Measurements from ENCODE around the gene SIX1.

Gene SIX1

DNA sequence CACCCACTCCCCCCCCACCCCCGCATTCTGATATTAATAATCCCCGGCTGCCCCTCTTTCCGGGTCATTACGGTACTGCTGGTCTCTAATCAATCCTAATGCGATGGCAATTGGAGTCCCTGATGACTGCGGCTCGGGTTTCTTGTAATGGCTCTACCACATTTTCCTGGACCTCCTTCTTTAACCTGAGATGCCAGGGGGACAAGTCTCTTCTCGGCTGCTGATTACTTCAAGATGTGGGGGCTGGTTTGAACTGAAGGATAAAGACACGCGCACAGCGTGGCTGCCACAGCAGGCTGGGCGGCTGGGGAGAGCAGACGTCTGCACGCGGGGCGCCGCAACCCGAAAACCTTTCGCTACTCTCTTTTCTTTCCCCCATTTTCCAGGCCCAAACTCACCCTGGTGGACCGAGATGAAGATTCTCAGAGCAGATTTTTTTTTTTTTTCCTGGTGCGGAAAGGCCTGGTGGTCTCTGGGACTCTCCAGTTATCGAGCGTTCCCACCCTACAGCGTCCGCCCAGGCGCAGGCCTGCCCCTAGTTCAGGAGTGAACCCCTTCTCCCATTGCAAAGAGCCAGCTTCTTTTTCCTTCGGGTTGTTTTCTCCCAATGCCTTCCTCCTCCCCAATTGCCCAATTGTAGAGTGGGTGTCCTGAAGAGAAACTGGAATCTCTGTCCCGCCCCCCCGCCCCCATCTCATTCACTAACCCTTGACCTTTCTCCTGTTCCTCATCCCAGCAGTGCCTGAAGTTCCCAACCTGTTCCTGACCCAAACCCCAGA is 6.0 kb upstream of the SIX1 start:
- no peak for DNase-seq (ENCODE audit: low spot score)

DNA sequence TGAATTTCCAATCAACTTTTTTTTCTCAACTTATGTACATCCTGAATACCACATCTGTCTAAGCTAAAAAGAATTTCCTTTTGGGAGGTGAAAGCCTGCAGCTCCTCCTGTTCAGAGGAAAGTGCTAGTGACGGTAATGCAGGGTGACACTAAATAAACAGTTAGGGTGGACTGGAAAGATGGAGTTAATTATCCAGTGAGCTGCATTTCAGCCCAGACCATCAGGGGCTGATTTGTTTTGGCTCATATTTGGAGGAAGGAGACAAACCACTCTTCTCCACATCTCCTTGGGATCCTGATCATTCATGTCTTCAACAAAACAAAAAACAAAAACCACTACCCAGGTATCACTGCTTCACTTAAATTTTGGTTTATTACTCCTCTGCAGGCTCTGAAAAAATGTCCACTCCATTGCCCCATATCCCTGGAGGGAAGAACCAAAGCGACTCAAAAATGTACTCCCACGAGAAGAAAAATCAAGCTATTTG is 5.1 kb upstream of the SIX1 start:
- DNase-seq (ENCODE audit: low spot score) = no peak

DNA sequence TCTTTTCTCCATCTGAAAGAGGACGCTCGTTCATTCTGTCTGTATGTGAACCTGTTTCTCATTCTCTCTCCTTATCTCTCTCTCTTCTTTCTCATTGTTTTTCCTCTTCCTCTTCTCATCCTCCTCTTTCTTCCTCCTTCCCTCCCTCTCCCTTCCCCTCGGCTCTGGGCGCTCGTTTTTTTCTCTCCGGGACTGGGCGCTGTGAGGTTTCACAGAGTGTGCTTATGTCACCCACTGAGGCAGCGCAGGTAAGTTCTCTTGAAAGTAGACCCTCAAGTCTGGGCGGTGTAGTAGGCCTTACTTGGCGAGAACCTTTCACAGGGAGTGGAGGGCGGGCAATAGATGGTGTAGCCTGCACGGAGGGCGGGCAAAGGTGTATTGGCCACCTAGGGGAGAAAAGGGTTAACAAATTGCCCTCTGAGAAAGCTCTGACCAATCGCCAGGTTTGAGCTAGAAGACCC is 4.5 kb upstream of the SIX1 start:
- DNase-seq (ENCODE audit: low spot score) = no peak

DNA sequence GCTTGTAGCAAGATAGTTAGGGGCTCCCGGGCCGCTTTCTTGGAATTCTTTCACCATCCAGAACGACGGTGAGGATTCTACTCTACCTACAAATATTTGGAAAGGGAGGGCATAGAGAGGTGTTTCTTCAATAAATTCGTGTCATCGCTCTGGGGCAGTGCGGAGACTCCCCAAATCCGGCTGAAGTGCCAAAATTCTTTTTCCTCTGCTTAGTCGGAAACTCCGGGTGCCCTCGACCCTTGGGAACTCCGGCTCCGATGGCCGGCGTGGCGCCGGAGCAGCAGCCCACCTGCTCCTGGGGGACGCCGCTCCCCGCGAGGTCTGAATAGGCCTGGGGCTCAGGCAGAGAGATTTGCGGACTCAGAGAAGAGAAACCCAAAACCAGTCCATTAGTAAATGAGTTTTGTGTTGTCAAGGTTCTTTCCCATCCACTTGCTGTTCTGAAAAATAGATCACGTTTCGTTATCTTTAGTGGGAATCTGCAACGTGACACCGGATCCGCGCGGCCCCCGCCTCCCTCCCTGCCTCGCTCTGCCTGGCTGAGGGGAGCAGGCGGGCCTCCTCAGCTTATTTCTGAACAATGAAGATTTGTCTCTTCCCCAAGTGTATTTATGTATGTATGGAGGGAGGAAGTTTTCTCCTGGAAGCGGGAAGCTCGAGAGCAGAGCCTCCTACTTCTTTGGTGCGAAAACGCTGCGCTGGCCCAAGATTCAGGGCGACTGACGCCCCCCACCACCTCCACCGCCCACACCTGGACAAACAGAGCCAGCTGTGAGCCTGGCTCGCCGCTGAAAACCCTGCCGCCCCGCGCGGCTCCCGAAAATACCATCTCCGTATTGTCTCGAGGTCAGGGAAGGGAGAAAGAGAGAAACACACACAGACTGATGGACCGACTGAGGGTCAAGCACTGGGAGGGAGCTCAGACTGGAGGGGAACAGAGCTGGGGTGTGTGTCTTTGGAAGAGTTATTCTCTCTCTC is 3.7 kb upstream of the SIX1 start:
- DNase-seq (ENCODE audit: low spot score) = no peak

DNA sequence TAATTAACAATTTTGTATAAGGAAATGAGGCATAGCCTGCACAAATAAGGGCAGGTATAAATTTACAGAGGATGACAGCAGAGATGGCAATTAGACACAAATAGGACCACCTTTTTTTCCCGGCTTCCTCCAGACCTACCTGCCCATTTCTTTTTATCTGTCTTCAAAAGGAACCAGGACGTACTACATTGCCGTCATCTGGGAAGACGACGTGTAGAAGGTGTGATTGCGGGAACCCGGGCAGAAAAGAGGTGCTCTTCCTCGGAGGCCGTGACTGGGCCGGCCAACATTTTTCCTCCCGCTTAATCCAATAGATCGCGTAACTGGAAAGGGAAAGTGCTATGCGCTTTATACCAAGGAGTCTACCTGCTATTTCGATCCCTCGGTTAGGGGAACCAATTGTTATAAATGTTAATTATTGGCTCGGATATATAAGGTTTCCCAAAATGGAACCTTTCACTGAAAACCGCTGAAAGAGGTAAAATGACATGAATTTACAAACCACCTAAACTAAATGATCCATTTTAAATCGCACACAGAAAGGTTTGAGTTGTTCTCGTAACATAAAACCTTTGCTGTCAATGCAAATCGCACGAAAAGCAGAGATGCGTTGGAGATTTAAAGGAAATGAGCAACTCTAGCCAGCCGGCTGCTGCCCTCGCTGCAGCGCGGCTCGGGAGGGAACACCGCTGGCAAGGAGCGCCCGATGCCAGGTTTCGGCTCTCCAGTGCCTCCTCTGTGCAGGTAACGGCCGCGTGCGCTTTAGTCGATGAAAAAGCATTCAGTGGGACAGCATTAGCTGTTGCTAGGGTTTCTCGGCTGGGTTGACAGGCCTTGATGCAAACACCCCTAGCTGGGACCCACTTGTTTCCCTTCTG is 2.8 kb upstream of the SIX1 start:
- DNase-seq (ENCODE audit: low spot score) = no peak

DNA sequence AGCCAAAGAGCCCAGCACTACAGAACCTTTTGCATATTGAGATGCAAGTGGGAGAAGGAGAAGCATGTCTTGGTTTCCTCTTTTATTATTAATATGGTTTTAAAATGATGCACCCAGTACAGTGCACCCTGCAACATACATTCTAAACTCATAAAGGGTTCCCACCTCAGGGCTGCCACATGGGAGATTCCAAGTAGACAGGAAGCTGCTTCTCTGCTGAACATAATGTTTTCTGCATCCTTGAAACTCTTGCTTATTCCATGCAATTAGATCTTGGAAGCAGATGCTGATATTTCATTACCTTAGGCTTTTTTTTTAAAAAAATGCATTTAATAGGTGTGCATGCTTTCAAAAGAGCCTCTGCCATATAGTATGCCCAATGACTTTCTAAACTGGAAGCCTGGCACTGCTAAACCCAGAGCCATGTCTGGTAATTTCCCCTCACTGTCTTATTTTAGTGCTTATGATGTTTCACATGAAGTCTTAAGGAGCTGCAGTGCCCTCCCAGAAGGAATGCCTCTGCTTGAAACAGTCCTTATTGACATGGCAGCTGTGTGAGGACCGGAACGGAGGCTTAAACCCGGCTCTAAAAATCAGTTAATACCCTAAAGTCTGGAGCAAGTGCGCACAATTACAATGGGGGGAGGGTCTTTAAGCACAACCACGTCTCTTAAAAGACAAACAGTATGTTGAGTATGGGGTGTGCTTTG is 2.0 kb upstream of the SIX1 start:
- no peak for DNase-seq (ENCODE audit: low spot score)

DNA sequence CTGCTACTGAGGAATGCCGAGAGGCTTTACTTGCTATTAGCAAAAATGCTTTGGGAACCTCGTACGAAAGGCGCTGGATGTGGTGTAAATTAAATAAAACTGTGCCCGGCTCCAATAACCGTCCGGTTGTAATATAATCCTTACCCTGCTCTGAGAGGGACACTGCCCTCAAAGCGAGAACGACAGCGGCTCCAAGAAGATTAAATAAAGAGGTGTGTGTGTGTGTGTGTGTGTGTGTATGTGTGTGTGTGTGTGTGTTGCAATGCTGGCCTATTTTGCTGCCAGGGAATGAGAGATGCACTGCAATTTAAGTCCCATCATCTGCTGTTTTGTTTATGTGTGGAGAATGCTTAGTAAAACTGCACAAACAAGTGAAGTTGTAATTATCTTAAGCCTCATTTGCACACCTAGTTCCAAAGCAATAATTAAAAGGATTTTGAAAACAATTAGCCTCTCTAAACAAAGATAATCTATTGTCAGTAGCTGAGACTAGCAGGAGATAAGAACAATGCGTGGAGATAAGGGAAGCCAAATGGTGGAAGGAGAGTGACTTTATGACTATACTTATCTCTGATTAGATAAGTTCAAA is 1.2 kb upstream of the SIX1 start:
- DNase-seq (ENCODE audit: low spot score) = no peak

DNA sequence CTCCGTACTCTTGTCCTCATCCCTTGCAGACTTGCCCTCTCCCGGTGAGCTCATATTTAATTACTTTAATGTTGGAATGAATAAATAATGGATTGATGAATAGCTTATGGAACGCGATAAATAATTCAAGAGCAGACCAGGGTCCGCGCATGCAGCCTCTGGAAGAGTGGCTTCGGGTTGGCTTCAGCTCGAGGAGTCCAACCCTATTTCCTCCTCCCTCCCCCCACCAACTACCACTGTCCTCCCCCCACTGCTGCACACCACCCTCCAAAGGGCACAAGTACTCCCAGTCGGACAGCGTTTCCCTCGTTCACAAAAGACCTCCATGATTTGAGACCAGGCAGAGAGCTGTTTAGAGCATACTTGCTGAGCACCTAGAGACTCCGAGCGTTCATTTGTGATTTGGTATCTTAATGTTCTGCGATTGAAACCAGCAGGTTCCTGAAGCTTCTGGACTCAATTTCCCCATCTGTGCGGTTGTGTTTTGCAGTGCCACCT is 647 bp upstream of the SIX1 start:
- no peak for DNase-seq (ENCODE audit: low spot score)

DNA sequence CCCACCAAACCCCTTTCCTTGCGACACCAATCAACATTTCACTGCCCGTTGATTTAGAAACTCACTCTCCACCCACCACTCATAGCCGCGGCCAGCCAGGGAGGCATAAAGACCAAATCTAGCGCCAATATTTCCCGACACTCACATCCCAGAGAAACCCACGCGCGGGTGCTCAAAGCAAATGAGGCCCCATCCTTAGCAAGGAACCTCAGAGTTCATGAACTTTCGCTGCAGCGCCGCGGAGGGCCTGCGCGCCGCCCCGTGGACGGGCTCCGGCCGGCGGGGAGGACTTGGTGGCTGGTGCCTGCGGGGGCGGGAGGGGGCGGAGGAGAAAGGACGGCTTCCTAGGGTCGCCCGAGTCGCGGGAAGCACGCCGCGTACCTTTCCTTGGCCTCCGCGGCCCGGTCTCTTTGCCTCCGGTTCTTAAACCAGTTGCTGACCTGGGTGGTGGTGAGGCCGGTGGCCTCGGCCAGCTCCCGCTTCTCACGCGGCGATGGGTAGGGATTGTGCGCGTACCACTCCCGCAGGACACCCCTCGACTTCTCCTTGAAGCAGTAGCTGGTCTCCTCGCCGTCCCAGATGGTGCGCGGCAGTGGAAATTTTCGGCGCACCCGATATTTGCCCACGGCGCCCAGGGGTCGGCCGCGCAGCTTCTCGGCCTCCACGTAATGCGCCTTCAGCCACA is 886 bp downstream of the SIX1 start:
- no peak for DNase-seq (ENCODE audit: low spot score)

DNA sequence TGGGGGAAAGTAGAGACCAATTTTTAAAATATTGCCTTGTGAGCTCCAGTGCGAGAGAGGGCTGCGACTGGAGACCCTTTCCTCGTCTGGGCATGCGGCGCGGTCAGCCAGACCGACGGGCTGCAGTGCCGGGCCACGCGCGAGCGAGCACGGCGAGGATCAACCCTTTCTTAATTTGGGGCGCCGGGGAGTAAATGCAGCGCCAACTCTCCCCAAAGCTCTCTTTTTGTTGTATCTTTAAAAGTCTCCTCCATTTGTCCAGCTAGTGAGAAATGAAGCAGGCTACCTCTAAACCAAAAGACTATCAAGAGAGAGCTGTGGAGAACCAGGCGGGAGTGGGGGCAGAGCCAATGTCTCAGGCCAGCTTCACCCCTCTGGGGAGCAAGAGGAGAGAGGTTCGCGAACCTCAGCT is 1.4 kb downstream of the SIX1 start:
- no peak for DNase-seq (ENCODE audit: low spot score)

DNA sequence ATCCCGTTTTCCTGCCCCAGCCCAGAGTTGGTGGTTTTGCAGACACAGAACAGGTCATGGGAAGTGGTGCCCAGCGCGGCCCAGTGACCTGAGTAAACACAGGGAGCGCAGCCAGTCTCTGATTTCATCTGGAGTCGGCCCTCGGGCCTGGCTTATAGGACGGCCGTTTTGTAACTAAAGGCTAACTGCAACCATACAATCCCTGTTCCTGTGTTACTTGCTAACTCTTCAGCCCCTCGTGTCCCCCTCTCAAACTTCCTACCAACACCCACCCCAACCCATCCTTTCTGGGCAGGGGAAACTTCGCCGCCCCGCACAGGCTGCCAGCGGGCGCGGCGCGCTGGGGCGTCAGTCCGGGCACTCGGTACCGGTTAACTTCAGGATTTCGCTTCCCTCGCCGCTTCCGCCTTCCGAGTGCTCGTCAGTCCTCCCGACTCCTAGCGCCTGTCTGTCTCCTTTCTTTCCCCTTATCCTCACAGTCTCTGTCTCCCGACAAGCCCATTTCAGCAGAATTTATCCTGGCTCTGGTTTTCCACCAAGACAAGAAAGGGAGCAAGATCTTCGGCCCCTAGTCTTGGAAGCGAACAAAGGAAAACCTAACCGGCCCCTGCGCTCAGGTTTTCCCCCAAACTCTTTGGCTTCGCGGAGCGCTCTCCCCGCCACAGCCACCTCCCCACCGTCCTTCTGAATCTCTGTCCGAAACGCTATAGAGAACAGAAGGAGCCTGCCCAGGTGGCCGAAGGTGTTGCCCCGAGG is 2.0 kb downstream of the SIX1 start:
- DNase-seq (ENCODE audit: low spot score) = no peak

DNA sequence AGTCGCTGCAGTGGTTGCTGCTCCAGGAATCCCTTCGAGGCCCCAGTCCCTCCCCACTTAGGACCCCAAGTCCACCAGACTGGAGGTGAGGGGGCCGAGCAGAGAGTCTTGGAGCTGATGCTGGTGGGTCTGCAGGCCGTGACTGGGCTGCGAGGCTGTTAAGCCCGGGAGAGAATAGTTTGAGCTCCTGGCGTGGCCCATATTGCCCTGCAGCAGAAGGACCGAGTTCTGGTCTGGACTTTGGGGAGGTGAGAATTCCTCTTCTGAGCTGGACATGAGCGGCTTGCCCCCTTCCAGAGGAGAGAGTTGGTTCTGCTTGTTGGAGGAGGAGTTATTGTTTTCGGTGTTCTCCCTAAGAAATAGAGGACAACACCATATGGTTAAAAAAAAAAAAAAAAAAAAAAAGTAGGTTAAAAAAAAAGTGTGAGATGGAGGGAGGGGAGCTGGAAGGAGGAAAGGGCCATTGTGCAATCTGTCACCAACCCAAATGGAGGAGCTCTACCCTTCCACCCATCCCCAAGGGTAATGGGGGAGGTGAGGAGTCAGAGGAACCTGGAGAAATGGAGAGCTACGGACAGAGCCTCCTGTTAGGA is 3.0 kb downstream of the SIX1 start:
- no peak for DNase-seq (ENCODE audit: low spot score)

DNA sequence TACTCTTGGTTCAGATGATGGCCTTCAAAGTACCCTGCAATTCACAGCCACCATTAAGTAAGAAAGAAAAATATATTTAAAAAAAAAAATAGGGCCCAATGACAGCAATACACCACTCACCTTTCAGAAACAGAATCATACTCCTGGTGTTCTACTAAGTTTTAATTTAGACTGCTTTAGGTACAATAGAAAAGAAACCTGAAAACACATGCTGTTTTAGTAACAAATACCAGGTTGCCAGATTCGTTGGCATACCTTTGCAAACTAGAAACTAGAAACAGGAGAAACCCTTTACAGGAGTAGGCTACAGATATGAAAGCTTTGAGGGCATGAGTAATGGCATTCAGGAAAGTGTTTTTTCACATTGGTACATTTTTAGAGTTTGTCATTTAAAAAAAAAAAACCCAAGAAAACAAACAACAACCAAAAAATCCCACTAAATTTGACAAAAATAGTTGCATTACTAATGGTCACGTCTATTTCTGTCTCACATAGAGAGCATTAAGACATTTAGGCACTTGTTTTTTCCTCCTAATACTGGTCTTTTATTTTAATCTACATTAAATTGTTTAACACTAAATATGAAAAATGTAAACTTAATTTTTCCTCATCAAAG is 4.0 kb downstream of the SIX1 start:
- no peak for DNase-seq (ENCODE audit: low spot score)

DNA sequence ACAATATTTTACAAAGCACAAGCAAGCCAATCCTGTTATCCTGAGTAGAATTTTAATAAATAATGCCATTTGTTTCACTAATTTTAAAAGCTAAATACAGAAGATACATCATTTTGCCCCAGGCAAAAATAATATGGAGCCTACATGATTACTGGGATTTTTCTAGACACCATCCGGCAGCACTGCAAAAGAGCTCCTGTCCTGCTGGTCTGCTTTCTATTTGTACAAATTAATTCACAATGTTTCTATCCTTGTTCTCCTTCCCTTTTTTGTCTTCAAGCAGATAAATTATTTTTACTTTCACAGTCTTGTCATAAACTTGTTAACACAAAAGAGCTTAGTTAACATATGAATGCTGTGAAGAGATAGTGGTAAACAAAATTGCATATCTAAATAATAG is 4.6 kb downstream of the SIX1 start:
- DNase-seq (ENCODE audit: low spot score) = no peak

DNA sequence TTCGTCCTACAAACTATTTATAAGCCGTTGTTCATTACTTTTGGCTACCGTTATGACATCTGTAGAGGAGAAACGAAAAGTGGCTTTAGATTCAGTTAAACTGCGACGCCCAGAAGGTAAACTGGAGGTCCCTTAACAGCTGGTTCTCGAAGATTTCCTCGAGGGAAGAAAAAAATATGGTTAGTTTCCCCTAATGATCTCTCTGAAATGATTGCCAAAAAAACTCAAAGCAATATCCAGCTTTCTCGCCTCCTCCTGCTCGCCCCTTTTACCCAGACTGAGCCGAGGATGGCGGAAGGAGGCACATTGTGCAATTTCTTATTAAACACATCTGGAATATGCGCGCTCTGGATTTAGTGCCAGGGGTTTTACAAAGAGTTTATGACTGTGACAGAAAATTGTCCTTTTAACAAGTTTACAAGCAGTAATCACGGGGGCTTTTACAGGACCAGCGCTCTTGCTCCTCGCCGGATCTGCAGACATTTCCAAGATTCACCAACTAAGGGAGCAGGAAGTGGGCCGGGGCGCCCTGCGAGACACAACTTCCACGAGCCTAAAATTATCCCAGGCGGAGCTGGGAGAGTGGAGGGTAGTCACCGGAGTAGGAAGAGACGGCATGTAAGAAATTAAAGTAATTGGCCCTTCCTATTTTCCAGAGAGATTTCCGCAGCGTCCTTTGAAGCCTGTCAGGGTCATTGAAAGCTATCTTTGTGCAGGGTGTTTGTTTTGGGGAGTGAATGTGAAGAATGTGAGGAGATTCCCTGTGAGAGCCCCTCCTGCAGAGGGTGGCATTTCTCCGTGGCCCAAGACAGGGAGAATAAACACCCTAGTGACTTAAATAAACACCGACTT is 5.6 kb downstream of the SIX1 start:
- no peak for DNase-seq (ENCODE audit: low spot score)

DNA sequence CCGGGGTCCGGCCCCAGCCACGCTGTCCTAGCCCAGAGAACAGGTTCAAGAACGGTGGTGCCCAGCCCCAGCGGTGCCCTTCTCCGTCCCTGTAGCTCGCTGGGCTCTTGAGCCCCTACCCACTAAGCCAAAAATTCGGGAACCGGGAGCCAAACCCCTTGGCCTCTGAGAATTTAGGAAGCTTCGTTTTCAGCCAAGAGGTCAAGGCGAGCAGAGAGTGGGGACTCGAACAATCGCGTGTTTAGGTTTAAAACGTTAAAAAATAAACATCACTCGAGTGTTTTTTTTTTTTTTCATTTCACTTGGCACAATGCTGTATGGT is 6.2 kb downstream of the SIX1 start:
- DNase-seq (ENCODE audit: low spot score) = no peak

DNA sequence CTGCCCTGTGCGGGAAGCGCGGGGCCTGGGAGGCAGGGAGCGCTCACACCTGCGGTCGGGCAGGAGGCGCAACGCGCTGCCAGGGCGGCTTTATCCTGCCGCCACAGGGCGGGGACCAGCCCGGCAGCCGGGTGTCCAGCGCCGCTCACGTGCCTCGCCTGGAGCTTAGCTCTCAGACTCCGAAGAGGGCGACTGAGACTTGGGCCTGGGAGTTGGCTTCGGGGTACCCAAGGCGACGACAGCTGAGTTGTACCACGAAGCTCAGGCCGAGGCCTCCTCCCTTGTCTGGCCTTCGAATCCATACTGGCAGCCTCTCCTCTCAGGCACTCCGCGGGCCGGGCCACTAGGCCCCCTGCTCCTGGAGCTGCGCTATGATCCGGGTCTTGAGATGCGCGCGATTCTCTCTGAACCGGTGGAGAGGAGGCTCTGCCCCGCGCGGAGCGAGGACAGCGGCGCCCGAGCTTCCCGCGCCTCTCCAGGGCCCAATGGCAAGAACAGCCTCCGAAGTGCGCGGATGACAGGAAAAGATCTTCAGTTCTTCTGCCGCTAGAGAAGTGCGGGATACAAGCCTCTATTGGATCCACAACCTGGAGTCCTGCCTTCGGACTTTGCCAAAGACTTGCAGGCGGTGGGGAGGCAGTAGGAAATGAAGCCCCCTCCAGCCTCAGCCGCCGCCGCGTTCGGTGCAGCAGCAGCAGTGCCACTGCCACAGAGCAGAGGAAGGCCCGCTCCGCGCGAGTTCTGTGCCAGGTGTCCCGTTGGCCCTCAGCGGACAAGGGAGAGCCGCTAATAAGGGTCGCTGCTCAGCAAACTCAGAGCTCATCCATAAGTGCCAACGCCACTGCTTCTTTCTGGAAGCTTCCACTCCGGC is 6.8 kb downstream of the SIX1 start:
- no peak for DNase-seq (ENCODE audit: low spot score)

All from hematopoietic multipotent progenitor cell treated with erythropoietin and hydrocortisone succinate and interleukin-3 and kit ligand, for 17 days (in vitro differentiated cells).